Kidney (tissue), 14 donors: ENCODE results near the gene CTNNA2. TPM values are rescaled to one million over a fixed set of nuclear protein-coding genes. Genes with fewer than 3 reads are reported as not detected.

Experiments used
- DNase-seq, 5 donors: peaks; one replicate each; pipeline ENCODE4 v3.0.0-alpha.2; 2013 to 2020
- FAIRE-seq: peaks from 2 replicates; lab custom pipeline; 2012; peaks lifted over from hg19 to GRCh38; lab: Jason Lieb, UNC
- H3K27ac ChIP-seq, 2 donors: one replicate each; pipeline ENCODE4 v1.7.0; 2013; ENCODE audit warnings: low read depth in 2 of 2, low read length in 2 of 2, inconsistent platforms in 1 of 2
- H3K27me3 ChIP-seq: one replicate; pipeline ENCODE4 v1.7.1; 2013; ENCODE audit warnings: low read length, inconsistent platforms; ENCODE audit not compliant: control insufficient read depth, insufficient read depth
- H3K36me3 ChIP-seq, 3 donors: one replicate each; pipeline versions ENCODE4 v1.7.0 to v1.7.1; 2013; ENCODE audit warnings: low read length in 3 of 3, control low read depth in 1 of 3, inconsistent platforms in 1 of 3; ENCODE audit not compliant: insufficient read depth in 3 of 3, control insufficient read depth in 2 of 3
- H3K4me1 ChIP-seq, 3 donors: one replicate each; pipeline versions ENCODE4 v1.7.0 to v1.7.1; 2013; ENCODE audit warnings: low read length in 3 of 3, inconsistent platforms in 1 of 3, low read depth in 1 of 3; ENCODE audit not compliant: control insufficient read depth in 2 of 3, insufficient read depth in 2 of 3
- H3K4me3 ChIP-seq, 3 donors: one replicate each; pipeline versions ENCODE4 v1.7.0 to v1.8.1; 2013; ENCODE audit warnings: low read length in 3 of 3, control low read depth in 1 of 3, inconsistent platforms in 1 of 3
- H3K9ac ChIP-seq, 3 donors: one replicate each; pipeline versions ENCODE4 v1.7.0 to v1.7.1; 2013; ENCODE audit warnings: low read length in 3 of 3, control low read depth in 1 of 3, inconsistent platforms in 1 of 3
- H3K9me3 ChIP-seq, 3 donors: one replicate each; pipeline versions ENCODE4 v1.7.0 to v1.7.1; 2013; ENCODE audit warnings: low read length in 3 of 3, control low read depth in 1 of 3, inconsistent platforms in 1 of 3; ENCODE audit not compliant: control insufficient read depth in 2 of 3, insufficient read depth in 1 of 3
- intact Hi-C: fragments of 100-400 bp; cut with DNase I; formaldehyde crosslinking; loops from one replicate; pipeline ENCODE4 v1.11.1; 2022
- polyA plus RNA-seq: library from polyadenylated mRNA; stranded (reverse); fragments of 350-450 nt; fragmentation: Illumina TruSeq; extraction: RNeasy Lipid Tissue Mini Kit (QIAGEN cat#74804); gene quantifications from one replicate; pipeline ENCODE4 v1.2.3, GENCODE V29; 2014; ENCODE audit warnings: low read depth, low replicate concordance; ENCODE audit not compliant: insufficient read depth
- total RNA-seq: library from RNA; stranded (reverse); fragmentation: NEBNext Ultra II Directional; extraction: Animal tissue kit (Norgen Biotek cat#: 25700); gene quantifications from one replicate; pipeline ENCODE4 v1.2.1, GENCODE V29; 2021
- TF ChIP-seq, protein P1 (sequence below): IDR thresholded peaks from 3 replicates; pipeline ENCODE4 v1.5.1; 2012; ENCODE audit warnings: mild to moderate bottlenecking, moderate library complexity, borderline replicate concordance; ENCODE audit not compliant: insufficient read depth; ENCODE audit errors: extremely low read depth
- donor health status: control.
- donor health status: control.
- donor health status: control.
- donor health status: control.
- donor health status: control.
- donor health status: DM: yes; HTN: yes; CAD: no.
- donor health status: Normal renal cell carcinoma (clear cell type).

The CTNNA2 gene
- total and polyA plus RNA-seq, 2 donors from 2014 or later: 0.47 TPM; not detected in 1

DNA sequence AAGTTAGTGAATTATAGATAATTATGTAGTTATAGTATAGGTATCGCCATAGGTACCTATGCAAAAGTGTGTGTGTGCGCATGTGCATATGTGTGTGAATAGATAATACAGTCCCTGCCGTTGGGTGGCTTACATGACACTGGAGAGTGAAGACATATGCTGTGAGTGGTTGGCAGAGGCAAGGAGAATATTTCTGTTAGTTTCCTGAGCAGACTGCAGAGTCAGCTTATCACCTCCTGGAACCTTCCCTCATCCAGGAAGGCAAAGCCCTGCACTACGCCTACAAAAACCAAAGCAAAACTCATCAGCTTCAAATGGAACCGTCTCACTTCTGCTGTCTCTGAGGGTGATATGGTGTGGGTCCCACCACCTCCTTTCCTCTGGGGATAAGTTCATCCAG, 609.8 kb downstream of the CTNNA2 start:
- Histone ChIP-seq H3K9ac (no peak overlapping the region), H3K4me3 (no peak overlapping the region), H3K4me1 (no peaks in the 10 kb centered on the region), H3K36me3 (no peaks in the 10 kb centered on the region), H3K9me3 (no peaks in the 10 kb centered on the region), H3K27ac (no peak overlapping the region), H3K27me3 (no peaks in the 10 kb centered on the region)
- no peak for FAIRE-seq
- DNase-seq: no peak
- intact Hi-C loops: no loop called here
- TF ChIP-seq, protein P1, sequence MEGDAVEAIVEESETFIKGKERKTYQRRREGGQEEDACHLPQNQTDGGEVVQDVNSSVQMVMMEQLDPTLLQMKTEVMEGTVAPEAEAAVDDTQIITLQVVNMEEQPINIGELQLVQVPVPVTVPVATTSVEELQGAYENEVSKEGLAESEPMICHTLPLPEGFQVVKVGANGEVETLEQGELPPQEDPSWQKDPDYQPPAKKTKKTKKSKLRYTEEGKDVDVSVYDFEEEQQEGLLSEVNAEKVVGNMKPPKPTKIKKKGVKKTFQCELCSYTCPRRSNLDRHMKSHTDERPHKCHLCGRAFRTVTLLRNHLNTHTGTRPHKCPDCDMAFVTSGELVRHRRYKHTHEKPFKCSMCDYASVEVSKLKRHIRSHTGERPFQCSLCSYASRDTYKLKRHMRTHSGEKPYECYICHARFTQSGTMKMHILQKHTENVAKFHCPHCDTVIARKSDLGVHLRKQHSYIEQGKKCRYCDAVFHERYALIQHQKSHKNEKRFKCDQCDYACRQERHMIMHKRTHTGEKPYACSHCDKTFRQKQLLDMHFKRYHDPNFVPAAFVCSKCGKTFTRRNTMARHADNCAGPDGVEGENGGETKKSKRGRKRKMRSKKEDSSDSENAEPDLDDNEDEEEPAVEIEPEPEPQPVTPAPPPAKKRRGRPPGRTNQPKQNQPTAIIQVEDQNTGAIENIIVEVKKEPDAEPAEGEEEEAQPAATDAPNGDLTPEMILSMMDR: no peak

DNA sequence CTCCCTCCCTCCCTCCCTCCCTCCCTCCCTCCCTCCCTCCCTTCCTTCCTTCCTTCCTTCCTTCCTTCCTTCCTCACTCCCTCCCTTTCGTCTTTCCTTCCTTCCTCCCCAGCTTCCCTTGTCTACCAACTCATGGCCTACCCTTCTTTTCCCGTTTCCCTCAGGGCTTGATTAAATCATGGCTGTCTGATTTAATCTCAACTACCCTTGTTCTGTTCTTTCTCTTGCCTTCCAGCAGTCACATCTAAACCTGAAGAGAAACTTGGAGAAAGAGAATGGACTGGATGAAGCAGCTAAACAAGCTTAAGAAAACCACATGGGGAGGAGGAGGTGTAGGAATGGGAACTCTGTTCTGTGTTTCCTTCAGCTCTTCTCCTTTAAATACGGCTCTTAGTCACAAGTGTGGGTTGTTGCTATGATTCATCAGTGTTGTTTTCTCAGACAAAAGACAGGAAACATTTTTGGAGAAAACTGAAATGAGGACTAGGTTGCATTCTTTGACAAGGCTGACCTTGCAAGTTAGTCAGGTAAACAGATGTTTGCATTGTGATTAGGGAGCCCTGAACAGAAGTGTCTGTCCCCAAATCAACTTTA, 613.8 kb downstream of the CTNNA2 start:
- H3K9ac ChIP-seq: no peak overlapping the region
- H3K27me3 ChIP-seq: no peaks in the 10 kb centered on the region
- no peaks in the 10 kb centered on the region for H3K4me1 ChIP-seq
- no peak overlapping the region for H3K27ac ChIP-seq
- intact Hi-C loops: no loop called here
- no peak for FAIRE-seq
- TF ChIP-seq, protein P1: no peak
- H3K9me3 ChIP-seq: no peaks in the 10 kb centered on the region
- H3K4me3 ChIP-seq: no peak overlapping the region
- no peaks in the 10 kb centered on the region for H3K36me3 ChIP-seq
- no peak for DNase-seq

DNA sequence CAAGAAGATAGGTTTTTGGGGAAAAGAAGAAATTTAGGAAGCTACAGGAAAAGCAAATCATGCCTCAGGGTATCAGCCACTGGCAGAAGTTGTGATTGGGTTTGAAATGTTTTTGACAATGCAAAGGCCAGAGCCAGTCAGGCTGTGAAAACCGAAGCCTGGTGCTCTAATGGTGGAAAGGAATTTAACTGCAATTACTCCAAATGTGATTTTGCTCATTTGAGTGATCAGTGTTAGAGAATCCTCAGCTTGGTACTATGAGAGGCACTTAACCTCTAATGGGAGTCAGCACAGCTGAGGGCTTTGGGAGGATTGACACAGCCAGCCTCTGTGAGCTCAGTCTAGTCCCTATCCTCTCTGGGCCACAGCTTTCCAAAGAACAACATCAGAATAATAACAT, 615.2 kb downstream of the CTNNA2 start:
- Histone ChIP-seq H3K4me1 (no peaks in the 10 kb centered on the region), H3K9ac (no peak overlapping the region), H3K9me3 (no peaks in the 10 kb centered on the region), H3K36me3 (no peaks in the 10 kb centered on the region), H3K4me3 (no peak overlapping the region), H3K27me3 (no peaks in the 10 kb centered on the region), H3K27ac (no peak overlapping the region)
- TF ChIP-seq, protein P1: no peak
- intact Hi-C loops: no loop called here
- DNase-seq: peak in 3 of 5 donors; percentile 9 to 28 (median 22)
- no peak for FAIRE-seq

DNA sequence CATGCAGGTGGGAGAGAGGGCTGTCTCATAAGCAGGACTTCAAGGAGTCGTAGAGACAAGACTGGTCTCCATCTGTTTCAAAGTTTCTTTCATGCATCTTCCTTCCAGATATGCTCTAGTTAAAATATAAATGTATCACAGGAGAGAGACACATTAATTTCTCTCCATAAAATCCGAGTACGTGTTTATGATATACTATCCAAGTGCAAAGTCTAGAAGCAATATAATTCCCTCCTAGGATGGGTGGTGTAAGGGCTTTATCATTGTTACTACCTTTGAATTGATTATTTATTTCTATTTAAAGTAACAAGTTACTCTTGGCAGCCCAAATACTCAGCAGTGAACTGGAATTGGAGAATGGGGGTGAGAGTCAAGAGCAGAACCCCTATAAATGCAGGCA, 619.4 kb downstream of the CTNNA2 start:
- Histone ChIP-seq H3K27ac (no peak overlapping the region), H3K9me3 (peaks cover 0 to 9% (median 0%) of the 10 kb centered on the region in 3 donors), H3K36me3 (no peaks in the 10 kb centered on the region), H3K4me3 (no peak overlapping the region), H3K9ac (no peak overlapping the region), H3K27me3 (no peaks in the 10 kb centered on the region), H3K4me1 (no peaks in the 10 kb centered on the region)
- intact Hi-C loops: no loop called here
- no peak for DNase-seq
- TF ChIP-seq, protein P1: no peak
- no peak for FAIRE-seq
